CD4-positive, alpha-beta T cell (primary cell): ENCODE results near the gene OR3A1. TPM values are rescaled to one million over a fixed set of nuclear protein-coding genes. Genes with fewer than 3 reads are reported as not detected.

ENCODE experiments used
- ATAC-seq: fragments of 200-7000 bp; cut with Tn5 transposase; one replicate; pipeline ENCODE4 v1.10.0; 2022; ENCODE audit warnings: mild to moderate bottlenecking; ENCODE audit not compliant: poor library complexity
- CTCF ChIA-PET: fragments of 350-600 bp; sonication (Branson Sonifier 250); formaldehyde crosslinking; loops from one replicate; lab custom pipeline; 2021; ENCODE audit warnings: antibody characterized with exemption, inconsistent platforms; lab: Charles Lee
- POLR2A ChIA-PET: fragments of 350-600 bp; sonication (Branson Sonifier 250); formaldehyde crosslinking; loops from one replicate; lab custom pipeline; 2021; ENCODE audit warnings: antibody characterized with exemption, inconsistent platforms; lab: Charles Lee
- DNase-seq, 14 experiments: peaks; one replicate each; pipeline ENCODE4 v3.0.0-alpha.2; 2013 to 2020; ENCODE audit warnings: mixed read lengths in 2 of 14
- H3K27ac ChIP-seq, 2 donors: one replicate each; pipeline versions ENCODE4 v1.5.1 to v1.7.0; 2013; ENCODE audit warnings: low read length in 2 of 2, low read depth in 1 of 2, mild to moderate bottlenecking in 1 of 2
- H3K27me3 ChIP-seq, 2 experiments: 1 replicate in 1 of 2; 2 replicates in 1 of 2; pipeline versions ENCODE4 v1.6.1 to v1.7.0; 2013; ENCODE audit warnings: low read length in 2 of 2, control low read depth in 1 of 2, mild to moderate bottlenecking in 1 of 2, moderate library complexity in 1 of 2; ENCODE audit not compliant: insufficient read depth in 2 of 2, control insufficient read depth in 1 of 2
- H3K36me3 ChIP-seq: one replicate; pipeline ENCODE4 v1.6.1; 2013; ENCODE audit warnings: low read length, control low read depth; ENCODE audit not compliant: insufficient read depth
- H3K4me1 ChIP-seq: one replicate; pipeline ENCODE4 v1.6.1; 2013; ENCODE audit warnings: low read length, control low read depth; ENCODE audit not compliant: insufficient read depth
- H3K4me3 ChIP-seq: one replicate; pipeline ENCODE4 v1.5.1; 2013; ENCODE audit warnings: mild to moderate bottlenecking, low read length, moderate library complexity
- H3K9me3 ChIP-seq, 2 experiments: 1 replicate in 1 of 2; 2 replicates in 1 of 2; pipeline versions ENCODE4 v1.6.1 to v1.7.0; 2013; ENCODE audit warnings: low read length in 2 of 2, mild to moderate bottlenecking in 2 of 2, control low read depth in 1 of 2, moderate library complexity in 1 of 2; ENCODE audit not compliant: control insufficient read depth in 1 of 2, insufficient read depth in 1 of 2
- H3K27ac Mint-ChIP-seq: one replicate; pipeline ENCODE4 v1.8.0; 2020; ENCODE audit warnings: mixed read lengths
- H3K27me3 Mint-ChIP-seq: one replicate; pipeline ENCODE4 v1.8.0; 2021; ENCODE audit warnings: mixed read lengths
- H3K36me3 Mint-ChIP-seq: one replicate; pipeline ENCODE4 v1.8.0; 2021; ENCODE audit warnings: low read depth, mixed read lengths
- H3K4me1 Mint-ChIP-seq: one replicate; pipeline ENCODE4 v1.8.0; 2021; ENCODE audit warnings: low read depth, mixed read lengths
- H3K4me3 Mint-ChIP-seq: one replicate; pipeline ENCODE4 v1.8.0; 2020; ENCODE audit warnings: mild to moderate bottlenecking, mixed read lengths
- H3K9me3 Mint-ChIP-seq: one replicate; pipeline ENCODE4 v1.8.0; 2020; ENCODE audit warnings: mixed read lengths
- CTCF ChIP-seq: fragments of 200-600 bp; IDR thresholded peaks from one replicate; pipeline ENCODE4 v1.8.0; 2022; ENCODE audit warnings: antibody characterized with exemption, mild to moderate bottlenecking
- intact Hi-C, 2 experiments: fragments of 100-400 bp; cut with DNase I in 1 of 2; cut with micrococcal nuclease in 1 of 2; formaldehyde crosslinking; loops; one replicate each; pipeline versions ENCODE4 v1.15.1 to v1.9.0; 2023 to 2025; cut with DNase I, micrococcal nuclease
- total RNA-seq, 174 experiments: library from RNA in 2 of 174; stranded (reverse) in 2 of 174; gene quantifications; one replicate each; pipeline ENCODE4 v1.2.3 and lab custom pipeline; 2021 to 2026

Gene OR3A1
- total RNA-seq, 2 experiments from 2014 or later = 0.22 to 0.41 TPM

- no peak for ATAC-seq
- H3K9me3 ChIP-seq = peaks cover 0 to 13% of the 10 kb centered on the region in 2 experiments
- peak in 2 of 14 experiments; percentile 16 to 27 for DNase-seq
- intact Hi-C loops = no loop called here
- H3K36me3 ChIP-seq = no peaks in the 10 kb centered on the region
- no peaks in the 10 kb centered on the region for H3K4me1 ChIP-seq
- CTCF ChIA-PET = no interaction called here
- no peak overlapping the region for H3K27ac ChIP-seq
- H3K9me3 Mint-ChIP-seq = peaks cover 13% of the 10 kb centered on the region
- no peak overlapping the region for H3K4me3 Mint-ChIP-seq
- POLR2A ChIA-PET = no interaction called here
- peaks cover 0 to 2% of the 10 kb centered on the region in 2 experiments for H3K27me3 ChIP-seq
- no peak for TF ChIP-seq CTCF
- no peak overlapping the region for H3K4me3 ChIP-seq
- H3K4me1 Mint-ChIP-seq = no peaks in the 10 kb centered on the region
- H3K27ac Mint-ChIP-seq = no peak overlapping the region
- H3K36me3 Mint-ChIP-seq = peaks cover 4% of the 10 kb centered on the region
- H3K27me3 Mint-ChIP-seq = peaks cover 22% of the 10 kb centered on the region
These were observed 26.9 kb downstream of the OR3A1 start for GRCh38 chr17:3271072-3271848.

GRCh38 chr17:3260600-3260999 is 37.6 kb downstream of the OR3A1 start:
- ATAC-seq (no peak), DNase-seq (no peak)
- Mint-ChIP-seq H3K27me3 (peaks cover 16% of the 10 kb centered on the region), H3K4me3 (no peak overlapping the region), H3K9me3 (no peaks in the 10 kb centered on the region), H3K27ac (no peak overlapping the region), H3K36me3 (no peaks in the 10 kb centered on the region), H3K4me1 (no peaks in the 10 kb centered on the region)
- intact Hi-C loops = no loop called here
- ChIA-PET POLR2A (no interaction called here), CTCF (no interaction called here)
- Histone ChIP-seq H3K4me3 (no peak overlapping the region), H3K36me3 (no peaks in the 10 kb centered on the region), H3K9me3 (no peaks in the 10 kb centered on the region), H3K27me3 (peaks cover 0 to 2% of the 10 kb centered on the region in 2 experiments), H3K4me1 (no peaks in the 10 kb centered on the region), H3K27ac (no peak overlapping the region)
- TF ChIP-seq CTCF = no peak

GRCh38 chr17:3260163-3260562 is 38.0 kb downstream of the OR3A1 start:
- no peak for ATAC-seq
- Histone ChIP-seq H3K27me3 (peaks cover 0 to 2% of the 10 kb centered on the region in 2 experiments), H3K36me3 (no peaks in the 10 kb centered on the region), H3K4me3 (no peak overlapping the region), H3K4me1 (no peaks in the 10 kb centered on the region), H3K9me3 (no peaks in the 10 kb centered on the region), H3K27ac (no peak overlapping the region)
- no peak overlapping the region for H3K4me3 Mint-ChIP-seq
- DNase-seq = no peak
- no peaks in the 10 kb centered on the region for H3K36me3 Mint-ChIP-seq
- intact Hi-C loops = no loop called here
- H3K27ac Mint-ChIP-seq = no peak overlapping the region
- H3K27me3 Mint-ChIP-seq = peaks cover 14% of the 10 kb centered on the region
- H3K4me1 Mint-ChIP-seq = no peaks in the 10 kb centered on the region
- H3K9me3 Mint-ChIP-seq = no peaks in the 10 kb centered on the region
- POLR2A ChIA-PET = no interaction called here
- TF ChIP-seq CTCF = no peak
- CTCF ChIA-PET = no interaction called here
